K562 (cell line): ENCODE data around the gene RINL. TPM values are rescaled to one million over a fixed set of nuclear protein-coding genes. Genes with fewer than 3 reads are reported as not detected.

Source experiments
- CBFA2T3 ChIP-seq: fragments of 450-650 bp; IDR thresholded peaks from 2 replicates; pipeline ENCODE4 v1.6.1; 2017
- CBX8 ChIP-seq: fragments of 200-600 bp; sonication (generic); IDR thresholded peaks from 2 replicates; pipeline ENCODE4 v1.6.1; 2012; ENCODE audit warnings: borderline replicate concordance, mixed run types, low read depth, mild to moderate bottlenecking, moderate library complexity, mixed read lengths, low read length, control low read depth, inconsistent platforms; ENCODE audit not compliant: poor library complexity, severe bottlenecking; ENCODE audit errors: extremely low read depth
- E2F5 ChIP-seq: sonication (generic); formaldehyde crosslinking; IDR thresholded peaks from 2 replicates; pipeline ENCODE4 v1.8.0; 2022; ENCODE audit warnings: mild to moderate bottlenecking, missing genetic modification reagents
- ELF1 ChIP-seq: fragments of 200-800 bp; sonication (Bioruptor generic); IDR thresholded peaks from 2 replicates; pipeline ENCODE4 v1.6.1; 2016; ENCODE audit warnings: missing genetic modification characterization, missing compliant biosample characterization
- ETV6 ChIP-seq, 3 experiments: fragments of 150-350 bp in 1 of 3; sonication (generic) in 1 of 3; formaldehyde crosslinking in 1 of 3; IDR thresholded peaks; 2 replicates each; pipeline versions ENCODE4 v1.6.1 to v1.8.0; 2014 to 2022; ENCODE audit warnings: borderline replicate concordance in 2 of 3, low read depth in 2 of 3, antibody characterized with exemption in 1 of 3, low read length in 1 of 3, mild to moderate bottlenecking in 1 of 3, missing genetic modification reagents in 1 of 3
- FOXJ2 ChIP-seq: fragments of 200-800 bp; sonication (Bioruptor generic); IDR thresholded peaks from 2 replicates; pipeline ENCODE4 v1.6.1; 2016; ENCODE audit warnings: missing genetic modification characterization, missing compliant biosample characterization
- HDAC2 ChIP-seq: fragments of 450-650 bp; IDR thresholded peaks from 2 replicates; pipeline ENCODE4 v1.6.1; 2016; ENCODE audit warnings: mild to moderate bottlenecking
- MYC ChIP-seq, 2 experiments: fragments of 250-450 bp in 1 of 2; sonication (Bioruptor Pico) in 1 of 2; IDR thresholded peaks; 2 replicates each; pipeline versions ENCODE4 v1.5.1 to v1.6.1; 2012 to 2021; ENCODE audit warnings: low read depth in 2 of 2, borderline replicate concordance in 1 of 2, improper control_type of control experiment in 1 of 2, low read length in 1 of 2, mild to moderate bottlenecking in 1 of 2, moderate library complexity in 1 of 2
- PCBP2 ChIP-seq: fragments of 200-400 bp; formaldehyde crosslinking; IDR thresholded peaks from 2 replicates; pipeline ENCODE4 v1.6.1; 2018; ENCODE audit warnings: low read length, low read depth, mild to moderate bottlenecking, moderate library complexity; ENCODE audit not compliant: poor library complexity, severe bottlenecking
- ZBTB2 ChIP-seq: fragments of 450-650 bp; IDR thresholded peaks from 2 replicates; pipeline ENCODE4 v1.6.1; 2016; ENCODE audit warnings: antibody characterized with exemption
- ZKSCAN8 ChIP-seq: fragments of 200-800 bp; sonication (Bioruptor generic); IDR thresholded peaks from 2 replicates; pipeline ENCODE4 v1.6.1; 2016; ENCODE audit warnings: missing genetic modification characterization, missing compliant biosample characterization
- ZNF217 ChIP-seq: sonication (generic); formaldehyde crosslinking; IDR thresholded peaks from 2 replicates; pipeline ENCODE4 v1.8.0; 2022; ENCODE audit warnings: mild to moderate bottlenecking, missing genetic modification reagents
- ZNF445 ChIP-seq: fragments of 250-450 bp; sonication (Bioruptor Pico); IDR thresholded peaks from 2 replicates; pipeline ENCODE4 v1.4.0; 2020; ENCODE audit warnings: low read depth, mild to moderate bottlenecking, moderate library complexity
- polyA plus RNA-seq, 8 experiments: library from polyadenylated mRNA; depleted of rRNA in 4 of 8; stranded (reverse) in 5 of 8; unstranded in 3 of 8; fragments of >200 nt; fragmentation: Nextera tagmentation in 2 of 8; fragmentation: Illumina TruSeq in 1 of 8; extraction: Ambion mirVana in 2 of 8; extraction: Trizol in 1 of 8; gene quantifications; 2 replicates each; pipeline versions ENCODE4 v1.2.1 to v1.2.3, GENCODE V29; 2011 to 2014; ENCODE audit warnings: inconsistent platforms in 1 of 8, missing spikeins in 1 of 8
- total RNA-seq, 7 experiments: library from RNA; depleted of rRNA in 6 of 7; stranded (reverse); fragments of >200 nt in 6 of 7; fragmentation: Illumina TruSeq in 2 of 7; extraction: Trizol in 2 of 7; gene quantifications; 2 replicates each; pipeline versions ENCODE4 v1.2.1 to v1.2.3, GENCODE V29; 2011 to 2021; ENCODE audit warnings: low replicate concordance in 1 of 7
- TF ChIP-seq, protein P1 (sequence below): fragments of 450-650 bp; formaldehyde crosslinking; IDR thresholded peaks from 2 replicates; pipeline ENCODE4 v1.4.0; 2022; ENCODE audit warnings: mild to moderate bottlenecking, moderate library complexity
- TF ChIP-seq, protein P2 (sequence below), 2 experiments: fragments of 450-650 bp; IDR thresholded peaks; 2 replicates each; pipeline ENCODE4 v1.6.1; 2016
- TF ChIP-seq, protein P3 (sequence below): fragments of 150-350 bp; conservative IDR thresholded peaks from 2 replicates; pipeline ENCODE4 v1.6.1; 2014; ENCODE audit warnings: low read length

The RINL gene
- total and polyA plus RNA-seq, 9 of the 15 experiments (the other 6 are each of a cell fraction or from before 2014, with no cell fraction given) = 0.82 to 10.9 (median 4.9) TPM

DNA sequence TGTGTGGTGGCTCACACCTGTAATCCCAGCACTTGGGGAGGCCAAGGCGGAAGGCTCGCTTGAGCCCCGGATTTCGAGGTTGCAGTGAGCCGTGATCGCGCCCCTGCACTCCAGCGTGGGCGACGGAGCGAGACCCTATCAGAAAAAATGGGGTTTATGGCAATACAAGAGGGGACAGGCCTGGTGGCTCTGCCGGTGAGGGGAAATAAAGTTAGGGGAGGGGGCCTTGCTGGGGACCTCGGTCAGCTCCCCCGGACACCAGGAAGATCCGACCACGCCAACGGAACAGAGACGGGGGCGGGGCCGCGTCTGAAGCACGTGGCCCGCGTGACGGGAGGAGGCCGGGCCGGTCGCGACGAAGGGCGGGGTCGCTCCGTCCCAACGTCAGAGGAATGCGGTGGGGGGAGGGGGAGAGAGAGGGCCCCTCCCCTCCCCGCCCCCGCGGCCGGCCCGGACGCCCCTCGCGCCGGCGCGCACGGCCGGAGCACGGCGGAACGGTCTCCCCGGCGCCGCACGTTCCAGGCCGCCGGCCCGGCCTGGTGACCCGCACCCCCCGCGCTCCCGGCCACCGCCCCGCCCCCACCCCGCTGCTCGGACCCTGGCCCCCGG, 26.3 kb downstream of the RINL start (continued):
- no peak for TF ChIP-seq ZNF217 (CRISPR knock-in tag)
- no peak for TF ChIP-seq ETV6 (IDR thresholded peaks at IDR 0.05; ENCODE audit: borderline replicate concordance in 1 of 2, low read depth in 2 of 2, low read length in 1 of 2)
- no peak for TF ChIP-seq ETV6 (CRISPR knock-in tag; IDR thresholded peaks at IDR 0.05; ENCODE audit: borderline replicate concordance)
- TF ChIP-seq, protein P1, sequence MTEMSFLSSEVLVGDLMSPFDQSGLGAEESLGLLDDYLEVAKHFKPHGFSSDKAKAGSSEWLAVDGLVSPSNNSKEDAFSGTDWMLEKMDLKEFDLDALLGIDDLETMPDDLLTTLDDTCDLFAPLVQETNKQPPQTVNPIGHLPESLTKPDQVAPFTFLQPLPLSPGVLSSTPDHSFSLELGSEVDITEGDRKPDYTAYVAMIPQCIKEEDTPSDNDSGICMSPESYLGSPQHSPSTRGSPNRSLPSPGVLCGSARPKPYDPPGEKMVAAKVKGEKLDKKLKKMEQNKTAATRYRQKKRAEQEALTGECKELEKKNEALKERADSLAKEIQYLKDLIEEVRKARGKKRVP (CRISPR knock-in tag) = no peak
- no peak; the same call in 1 of the 2 replicates for TF ChIP-seq E2F5 (CRISPR knock-in tag)
- TF ChIP-seq HDAC2 = peak; percentile 70
- no peak for TF ChIP-seq ZKSCAN8
- TF ChIP-seq FOXJ2 (tag) = no peak
- no peak for TF ChIP-seq CBX8
- TF ChIP-seq, protein P2, sequence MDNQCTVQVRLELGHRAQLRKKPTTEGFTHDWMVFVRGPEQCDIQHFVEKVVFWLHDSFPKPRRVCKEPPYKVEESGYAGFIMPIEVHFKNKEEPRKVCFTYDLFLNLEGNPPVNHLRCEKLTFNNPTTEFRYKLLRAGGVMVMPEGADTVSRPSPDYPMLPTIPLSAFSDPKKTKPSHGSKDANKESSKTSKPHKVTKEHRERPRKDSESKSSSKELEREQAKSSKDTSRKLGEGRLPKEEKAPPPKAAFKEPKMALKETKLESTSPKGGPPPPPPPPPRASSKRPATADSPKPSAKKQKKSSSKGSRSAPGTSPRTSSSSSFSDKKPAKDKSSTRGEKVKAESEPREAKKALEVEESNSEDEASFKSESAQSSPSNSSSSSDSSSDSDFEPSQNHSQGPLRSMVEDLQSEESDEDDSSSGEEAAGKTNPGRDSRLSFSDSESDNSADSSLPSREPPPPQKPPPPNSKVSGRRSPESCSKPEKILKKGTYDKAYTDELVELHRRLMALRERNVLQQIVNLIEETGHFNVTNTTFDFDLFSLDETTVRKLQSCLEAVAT (IDR thresholded peaks at IDR 0.05) = no peak
- no peak; the same call in 1 of the 2 replicates for TF ChIP-seq ELF1 (tag)
- TF ChIP-seq, protein P3, sequence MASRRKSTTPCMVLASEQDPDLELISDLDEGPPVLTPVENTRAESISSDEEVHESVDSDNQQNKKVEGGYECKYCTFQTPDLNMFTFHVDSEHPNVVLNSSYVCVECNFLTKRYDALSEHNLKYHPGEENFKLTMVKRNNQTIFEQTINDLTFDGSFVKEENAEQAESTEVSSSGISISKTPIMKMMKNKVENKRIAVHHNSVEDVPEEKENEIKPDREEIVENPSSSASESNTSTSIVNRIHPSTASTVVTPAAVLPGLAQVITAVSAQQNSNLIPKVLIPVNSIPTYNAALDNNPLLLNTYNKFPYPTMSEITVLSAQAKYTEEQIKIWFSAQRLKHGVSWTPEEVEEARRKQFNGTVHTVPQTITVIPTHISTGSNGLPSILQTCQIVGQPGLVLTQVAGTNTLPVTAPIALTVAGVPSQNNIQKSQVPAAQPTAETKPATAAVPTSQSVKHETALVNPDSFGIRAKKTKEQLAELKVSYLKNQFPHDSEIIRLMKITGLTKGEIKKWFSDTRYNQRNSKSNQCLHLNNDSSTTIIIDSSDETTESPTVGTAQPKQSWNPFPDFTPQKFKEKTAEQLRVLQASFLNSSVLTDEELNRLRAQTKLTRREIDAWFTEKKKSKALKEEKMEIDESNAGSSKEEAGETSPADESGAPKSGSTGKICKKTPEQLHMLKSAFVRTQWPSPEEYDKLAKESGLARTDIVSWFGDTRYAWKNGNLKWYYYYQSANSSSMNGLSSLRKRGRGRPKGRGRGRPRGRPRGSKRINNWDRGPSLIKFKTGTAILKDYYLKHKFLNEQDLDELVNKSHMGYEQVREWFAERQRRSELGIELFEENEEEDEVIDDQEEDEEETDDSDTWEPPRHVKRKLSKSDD = no peak
- peak; percentile 98 for TF ChIP-seq MYC (IDR thresholded peaks at IDR 0.05; ENCODE audit: low read depth, low read length)
- no peak for TF ChIP-seq MYC (CRISPR knock-in tag; IDR thresholded peaks at IDR 0.05; ENCODE audit: borderline replicate concordance, low read depth)
- no peak for TF ChIP-seq ZNF445 (CRISPR knock-in tag)
- TF ChIP-seq CBFA2T3 = no peak
- no peak for TF ChIP-seq PCBP2
- peak; percentile 47; the same call in 1 of the 2 replicates for TF ChIP-seq ZBTB2
